Natural killer cell (primary cell): ENCODE results near the gene TEAD4. TPM values are rescaled to one million over a fixed set of nuclear protein-coding genes. Genes with fewer than 3 reads are reported as not detected.

Experiments
- ATAC-seq, 3 donors: fragments of 150-1000 bp in 2 of 3; fragments of 200-7000 bp in 1 of 3; cut with Tn5 transposase; 1 replicate in 1 of 3; 2 replicates in 2 of 3; pipeline ENCODE4 v1.10.0; 2021; ENCODE audit warnings: mild to moderate bottlenecking in 2 of 3, moderate library complexity in 2 of 3
- DNase-seq, 2 donors: peaks; one replicate each; pipeline versions ENCODE4 v3.0.0 to v3.0.0-alpha.2; 2013 to 2021; ENCODE audit warnings: mixed read lengths in 1 of 2
- H3K27ac ChIP-seq: one replicate; pipeline ENCODE4 v1.5.1; 2013; ENCODE audit warnings: mild to moderate bottlenecking, low read length
- H3K27me3 ChIP-seq: one replicate; pipeline ENCODE4 v1.6.1; 2013; ENCODE audit warnings: low read length; ENCODE audit not compliant: control insufficient read depth, insufficient read depth
- H3K36me3 ChIP-seq: one replicate; pipeline ENCODE4 v1.6.1; 2013; ENCODE audit warnings: low read length; ENCODE audit not compliant: control insufficient read depth, insufficient read depth
- H3K4me1 ChIP-seq: one replicate; pipeline ENCODE4 v1.6.1; 2013; ENCODE audit warnings: low read length; ENCODE audit not compliant: control insufficient read depth, insufficient read depth
- H3K4me3 ChIP-seq: one replicate; pipeline ENCODE4 v1.5.1; 2013; ENCODE audit warnings: low read length
- H3K9me3 ChIP-seq: one replicate; pipeline ENCODE4 v1.6.1; 2013; ENCODE audit warnings: low read length; ENCODE audit not compliant: control insufficient read depth, insufficient read depth
- H3K27ac Mint-ChIP-seq, 2 donors: one replicate each; pipeline ENCODE4 v1.8.0; 2022; ENCODE audit warnings: mild to moderate bottlenecking in 2 of 2, mixed read lengths in 2 of 2, moderate library complexity in 1 of 2
- H3K27me3 Mint-ChIP-seq, 2 donors: one replicate each; pipeline ENCODE4 v1.8.0; 2022; ENCODE audit warnings: low read depth in 2 of 2, mixed read lengths in 2 of 2
- H3K36me3 Mint-ChIP-seq: one replicate; pipeline ENCODE4 v1.8.0; 2022; ENCODE audit warnings: mixed read lengths
- H3K4me1 Mint-ChIP-seq, 2 donors: one replicate each; pipeline ENCODE4 v1.8.0; 2022; ENCODE audit warnings: mixed read lengths in 2 of 2
- H3K4me3 Mint-ChIP-seq: one replicate; pipeline ENCODE4 v1.8.0; 2022; ENCODE audit warnings: mild to moderate bottlenecking, moderate library complexity, mixed read lengths
- H3K9me3 Mint-ChIP-seq, 2 donors: one replicate each; pipeline ENCODE4 v1.8.0; 2022; ENCODE audit warnings: mixed read lengths in 2 of 2
- WGBS: methylation state at CpG from one replicate; pipeline ENCODE4 v1.1.7; 2013; ENCODE audit warnings: missing lambda C conversion rate; ENCODE audit not compliant: insufficient coverage; 5-methylcytosine and 5-hydroxymethylcytosine counted together
- intact Hi-C: fragments of 100-400 bp; cut with micrococcal nuclease; formaldehyde crosslinking; loops from one replicate; pipeline ENCODE4 v1.14.2; 2022
- total RNA-seq, 4 donors: library from RNA; stranded (reverse); fragments of 120-200 nt in 1 of 4; gene quantifications; one replicate each; pipeline versions ENCODE4 v1.2.3 to v1.2.4, GENCODE V29; 2013 to 2022
- TF ChIP-seq, protein P1 (sequence below): fragments of 200-600 bp; IDR thresholded peaks from one replicate; pipeline ENCODE4 v1.8.0; 2022; ENCODE audit warnings: antibody characterized with exemption

Gene TEAD4
- total RNA-seq, 3 donors from 2014 or later (not counting 1 experiment from before 2014, with no cell fraction given), result not detected

DNA sequence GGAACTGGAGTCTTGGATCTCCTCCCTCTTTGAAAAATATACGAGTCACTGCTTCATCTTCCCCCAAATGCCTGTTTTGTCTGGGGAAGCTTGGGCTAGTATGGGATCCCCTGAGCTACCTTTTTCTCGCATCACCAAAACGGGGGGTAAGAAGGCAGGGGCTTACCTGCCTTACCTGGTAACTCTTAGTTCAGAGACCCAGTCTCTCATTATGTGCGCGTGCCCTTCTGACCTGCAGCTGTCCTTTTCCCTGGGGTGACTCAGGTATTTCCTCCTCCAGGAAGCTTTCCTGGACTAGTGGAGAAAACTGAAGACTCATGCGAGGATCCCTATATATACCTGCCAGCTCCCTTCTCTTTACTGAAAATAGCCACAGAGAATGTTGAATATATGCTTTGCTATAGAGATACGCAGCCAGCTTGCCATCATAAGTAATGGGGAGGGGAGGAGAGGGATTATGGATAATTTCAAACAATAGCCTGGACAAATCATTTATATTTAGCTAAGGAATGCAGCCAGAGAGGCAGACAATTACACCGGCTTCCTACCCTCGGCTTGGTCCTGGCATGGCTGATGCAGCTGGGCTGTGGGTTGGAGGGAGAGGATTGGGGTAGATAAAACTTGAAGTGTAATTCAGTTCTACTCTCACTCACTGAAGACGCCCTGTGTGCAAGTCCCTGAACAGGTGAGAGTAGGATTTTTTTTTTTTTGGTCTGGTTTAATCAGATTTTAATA is 119.1 kb downstream of the TEAD4 start:
- DNase-seq, result no peak
- Histone ChIP-seq H3K4me1 (peaks cover 14% of the 10 kb centered on the region), H3K9me3 (no peaks in the 10 kb centered on the region), H3K4me3 (no peak overlapping the region), H3K36me3 (no peaks in the 10 kb centered on the region), H3K27ac (no peak overlapping the region), H3K27me3 (peaks cover 3% of the 10 kb centered on the region)
- Mint-ChIP-seq H3K27ac (peak overlapping the region in 1 of 2 donors; percentile 31), H3K4me3 (peak overlapping the region; percentile 80), H3K4me1 (peaks cover 0 to 12% of the 10 kb centered on the region in 2 donors), H3K27me3 (peaks cover 5 to 6% of the 10 kb centered on the region in 2 donors), H3K36me3 (no peaks in the 10 kb centered on the region), H3K9me3 (no peaks in the 10 kb centered on the region)
- 71% methylated on average over 8 of the region's 10 CpGs for WGBS
- intact Hi-C loops, result no loop called here
- TF ChIP-seq, protein P1, sequence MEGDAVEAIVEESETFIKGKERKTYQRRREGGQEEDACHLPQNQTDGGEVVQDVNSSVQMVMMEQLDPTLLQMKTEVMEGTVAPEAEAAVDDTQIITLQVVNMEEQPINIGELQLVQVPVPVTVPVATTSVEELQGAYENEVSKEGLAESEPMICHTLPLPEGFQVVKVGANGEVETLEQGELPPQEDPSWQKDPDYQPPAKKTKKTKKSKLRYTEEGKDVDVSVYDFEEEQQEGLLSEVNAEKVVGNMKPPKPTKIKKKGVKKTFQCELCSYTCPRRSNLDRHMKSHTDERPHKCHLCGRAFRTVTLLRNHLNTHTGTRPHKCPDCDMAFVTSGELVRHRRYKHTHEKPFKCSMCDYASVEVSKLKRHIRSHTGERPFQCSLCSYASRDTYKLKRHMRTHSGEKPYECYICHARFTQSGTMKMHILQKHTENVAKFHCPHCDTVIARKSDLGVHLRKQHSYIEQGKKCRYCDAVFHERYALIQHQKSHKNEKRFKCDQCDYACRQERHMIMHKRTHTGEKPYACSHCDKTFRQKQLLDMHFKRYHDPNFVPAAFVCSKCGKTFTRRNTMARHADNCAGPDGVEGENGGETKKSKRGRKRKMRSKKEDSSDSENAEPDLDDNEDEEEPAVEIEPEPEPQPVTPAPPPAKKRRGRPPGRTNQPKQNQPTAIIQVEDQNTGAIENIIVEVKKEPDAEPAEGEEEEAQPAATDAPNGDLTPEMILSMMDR, result no peak
- ATAC-seq, result no peak

DNA sequence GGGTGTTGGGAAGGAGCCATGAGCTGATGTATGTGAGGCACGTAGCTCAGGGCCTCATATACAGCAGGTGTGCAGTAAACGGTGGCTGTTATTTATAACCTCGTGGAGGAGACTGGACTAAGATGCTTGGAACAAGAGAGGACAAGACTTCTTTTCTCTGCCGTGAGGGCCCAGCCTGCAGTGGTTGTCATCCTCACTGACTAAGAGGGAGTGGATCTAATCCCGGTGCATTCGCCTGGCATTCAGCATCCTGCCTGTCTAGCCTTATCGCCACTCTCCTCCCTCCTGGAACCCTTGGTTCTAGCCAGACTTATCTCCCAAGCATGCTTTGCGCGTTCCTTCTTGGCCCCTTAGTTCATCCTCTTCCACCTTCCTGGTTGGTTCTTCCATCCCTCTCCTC is 121.9 kb downstream of the TEAD4 start:
- Histone ChIP-seq H3K36me3 (no peaks in the 10 kb centered on the region), H3K4me3 (no peak overlapping the region), H3K27ac (no peak overlapping the region), H3K27me3 (no peaks in the 10 kb centered on the region), H3K4me1 (peaks cover 12% of the 10 kb centered on the region), H3K9me3 (no peaks in the 10 kb centered on the region)
- Mint-ChIP-seq H3K4me1 (peaks cover 0 to 12% of the 10 kb centered on the region in 2 donors), H3K4me3 (no peak overlapping the region), H3K36me3 (no peaks in the 10 kb centered on the region), H3K9me3 (no peaks in the 10 kb centered on the region), H3K27ac (no peak overlapping the region), H3K27me3 (peaks cover 0 to 3% of the 10 kb centered on the region in 2 donors)
- DNase-seq (no peak), ATAC-seq (no peak)
- WGBS, result 90% methylated on average over 9 of the region's 9 CpGs
- TF ChIP-seq, protein P1, result no peak
- intact Hi-C loops, result no loop called here

DNA sequence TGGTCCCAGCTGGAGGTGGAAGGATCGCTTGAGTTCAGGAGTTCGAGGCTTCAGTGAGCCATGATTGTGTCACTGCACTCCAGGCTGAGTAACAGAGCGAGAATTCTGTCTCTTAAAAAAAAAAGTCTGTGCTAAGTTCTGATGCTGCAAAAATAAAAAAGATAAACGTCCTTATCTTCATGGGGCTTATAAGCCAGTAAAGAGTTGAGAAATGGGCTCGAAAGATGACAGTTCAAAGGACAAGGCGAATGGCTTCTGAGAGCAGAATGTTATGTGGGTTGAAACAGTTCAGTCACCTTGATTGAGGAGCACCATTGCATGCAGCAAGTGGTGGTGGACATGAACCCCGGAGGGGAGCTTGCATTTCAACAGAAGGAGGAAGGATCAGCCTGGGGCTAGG is 122.7 kb downstream of the TEAD4 start:
- no peak for ATAC-seq
- 74% methylated on average over 7 of the region's 7 CpGs for WGBS
- Mint-ChIP-seq H3K27ac (no peak overlapping the region), H3K36me3 (no peaks in the 10 kb centered on the region), H3K27me3 (peaks cover 0 to 3% of the 10 kb centered on the region in 2 donors), H3K4me1 (peaks cover 0 to 7% of the 10 kb centered on the region in 2 donors), H3K9me3 (no peaks in the 10 kb centered on the region), H3K4me3 (no peak overlapping the region)
- H3K27ac ChIP-seq, result no peak overlapping the region
- H3K36me3 ChIP-seq, result no peaks in the 10 kb centered on the region
- H3K4me3 ChIP-seq, result no peak overlapping the region
- TF ChIP-seq, protein P1, result no peak
- H3K27me3 ChIP-seq, result no peaks in the 10 kb centered on the region
- H3K4me1 ChIP-seq, result peaks cover 5% of the 10 kb centered on the region
- intact Hi-C loops, result no loop called here
- H3K9me3 ChIP-seq, result no peaks in the 10 kb centered on the region
- DNase-seq, result no peak
